Large intestine (tissue), 3 donors: ENCODE data around the gene CRB1. TPM values are rescaled to one million over a fixed set of nuclear protein-coding genes. Genes with fewer than 3 reads are reported as not detected.
A peak's percentile ranks its signal among the peaks of the same experiment; 100 is the strongest.

ENCODE experiments used
- DNase-seq, 2 donors: peaks; one replicate each; pipeline versions ENCODE4 v3.0.0 to v3.0.0-alpha.2; 2013
- H3K27ac ChIP-seq: one replicate; pipeline ENCODE4 v1.5.1; 2013; ENCODE audit warnings: low read length
- H3K27me3 ChIP-seq: 2 replicates; pipeline ENCODE4 v1.6.1; 2013; ENCODE audit warnings: low read length; ENCODE audit not compliant: control insufficient read depth, insufficient read depth
- H3K36me3 ChIP-seq: 2 replicates; pipeline ENCODE4 v1.6.1; 2013; ENCODE audit warnings: low read length; ENCODE audit not compliant: control insufficient read depth, insufficient read depth
- H3K4me1 ChIP-seq: one replicate; pipeline ENCODE4 v1.6.1; 2013; ENCODE audit warnings: low read length; ENCODE audit not compliant: control insufficient read depth, insufficient read depth
- H3K4me3 ChIP-seq: one replicate; pipeline ENCODE4 v1.5.1; 2013; ENCODE audit warnings: low read length
- H3K9me3 ChIP-seq: one replicate; pipeline ENCODE4 v1.6.1; 2013; ENCODE audit warnings: mild to moderate bottlenecking, low read depth, low read length, moderate library complexity; ENCODE audit not compliant: control insufficient read depth
- WGBS: methylation state at CpG from one replicate; pipeline ENCODE4 v1.1.5; 2013; ENCODE audit warnings: low lambda C conversion rate; ENCODE audit not compliant: insufficient coverage; 5-methylcytosine and 5-hydroxymethylcytosine counted together
- polyA plus RNA-seq: library from polyadenylated mRNA; unstranded; fragments of 120-200 nt; gene quantifications from one replicate; pipeline ENCODE4 v1.2.1, GENCODE V29; 2013

CRB1 gene
- polyA plus RNA-seq, 1 donor, result 0.28 TPM

- no peaks in the 10 kb centered on the region for H3K36me3 ChIP-seq
- H3K9me3 ChIP-seq, result no peaks in the 10 kb centered on the region
- H3K4me3 ChIP-seq, result no peak overlapping the region
- no peaks in the 10 kb centered on the region for H3K4me1 ChIP-seq
- H3K27ac ChIP-seq, result no peak overlapping the region
- H3K27me3 ChIP-seq, result no peaks in the 10 kb centered on the region
- DNase-seq, result no peak
These were observed 34.7 kb downstream of the CRB1 start for GRCh38 chr1:197302775-197303174.

- Histone ChIP-seq H3K4me1 (no peaks in the 10 kb centered on the region), H3K4me3 (no peak overlapping the region), H3K36me3 (no peaks in the 10 kb centered on the region), H3K9me3 (no peaks in the 10 kb centered on the region), H3K27me3 (no peaks in the 10 kb centered on the region), H3K27ac (no peak overlapping the region)
- no peak for DNase-seq
- 100% methylated on average over 1 of the region's 1 CpG for WGBS
These were observed 35.4 kb downstream of the CRB1 start for GRCh38 chr1:197303463-197303862.

GRCh38 chr1:197304638-197305200, 36.7 kb downstream of the CRB1 start:
- H3K27ac ChIP-seq, result no peak overlapping the region
- no peaks in the 10 kb centered on the region for H3K9me3 ChIP-seq
- WGBS, result 100% methylated on average over 1 of the region's 1 CpG
- H3K27me3 ChIP-seq, result no peaks in the 10 kb centered on the region
- no peak overlapping the region for H3K4me3 ChIP-seq
- no peak for DNase-seq
- H3K36me3 ChIP-seq, result no peaks in the 10 kb centered on the region
- H3K4me1 ChIP-seq, result no peaks in the 10 kb centered on the region

GRCh38 chr1:197305925-197306324, 37.9 kb downstream of the CRB1 start:
- Histone ChIP-seq H3K27ac (no peak overlapping the region), H3K36me3 (no peaks in the 10 kb centered on the region), H3K4me1 (no peaks in the 10 kb centered on the region), H3K9me3 (no peaks in the 10 kb centered on the region), H3K27me3 (no peaks in the 10 kb centered on the region), H3K4me3 (no peak overlapping the region)
- no peak for DNase-seq
- WGBS, result 30% methylated on average over 2 of the region's 2 CpGs

GRCh38 chr1:197306381-197307062, 38.5 kb downstream of the CRB1 start:
- Histone ChIP-seq H3K27me3 (no peaks in the 10 kb centered on the region), H3K36me3 (no peaks in the 10 kb centered on the region), H3K4me3 (no peak overlapping the region), H3K9me3 (no peaks in the 10 kb centered on the region), H3K27ac (no peak overlapping the region), H3K4me1 (no peaks in the 10 kb centered on the region)
- WGBS, result 29% methylated on average over 1 of the region's 2 CpGs
- DNase-seq, result no peak

- Histone ChIP-seq H3K4me3 (no peak overlapping the region), H3K27me3 (no peaks in the 10 kb centered on the region), H3K4me1 (no peaks in the 10 kb centered on the region), H3K27ac (peak overlapping the region; percentile 11), H3K9me3 (no peaks in the 10 kb centered on the region), H3K36me3 (no peaks in the 10 kb centered on the region)
- DNase-seq, result peak in 1 of 2 donors; percentile 11
These were observed 39.1 kb downstream of the CRB1 start for GRCh38 chr1:197307136-197307535.

- peak; percentile 10 to 39 for DNase-seq
These were observed 39.5 kb downstream of the CRB1 start for GRCh38 chr1:197307551-197307950.

GRCh38 chr1:197311081-197311480, 43.0 kb downstream of the CRB1 start:
- no peak overlapping the region for H3K27ac ChIP-seq
- H3K9me3 ChIP-seq, result no peaks in the 10 kb centered on the region
- H3K4me1 ChIP-seq, result no peaks in the 10 kb centered on the region
- 100% methylated on average over 3 of the region's 4 CpGs for WGBS
- H3K27me3 ChIP-seq, result no peaks in the 10 kb centered on the region
- H3K36me3 ChIP-seq, result no peaks in the 10 kb centered on the region
- H3K4me3 ChIP-seq, result no peak overlapping the region
- no peak for DNase-seq

More at GRCh38 chr1:197307551-197307950, 39.5 kb downstream of the CRB1 start:
- no peaks in the 10 kb centered on the region for H3K4me1 ChIP-seq
- no peaks in the 10 kb centered on the region for H3K36me3 ChIP-seq
- peak overlapping the region; percentile 11 for H3K27ac ChIP-seq
- H3K4me3 ChIP-seq, result no peak overlapping the region
- H3K9me3 ChIP-seq, result no peaks in the 10 kb centered on the region
- no peaks in the 10 kb centered on the region for H3K27me3 ChIP-seq
- WGBS, result no CpG with 5 or more reads among the region's 3 CpGs

GRCh38 chr1:197312163-197312562, 44.1 kb downstream of the CRB1 start:
- Histone ChIP-seq H3K27me3 (no peaks in the 10 kb centered on the region), H3K36me3 (no peaks in the 10 kb centered on the region), H3K27ac (no peak overlapping the region), H3K4me1 (no peaks in the 10 kb centered on the region), H3K9me3 (no peaks in the 10 kb centered on the region), H3K4me3 (no peak overlapping the region)
- no peak for DNase-seq
- WGBS, result no CpG with 5 or more reads among the region's 5 CpGs

GRCh38 chr1:197313713-197314112, 45.7 kb downstream of the CRB1 start:
- no peaks in the 10 kb centered on the region for H3K27me3 ChIP-seq
- no peak overlapping the region for H3K4me3 ChIP-seq
- no peak overlapping the region for H3K27ac ChIP-seq
- no peaks in the 10 kb centered on the region for H3K4me1 ChIP-seq
- DNase-seq, result no peak
- 8% methylated on average over 2 of the region's 5 CpGs for WGBS
- H3K36me3 ChIP-seq, result no peaks in the 10 kb centered on the region
- H3K9me3 ChIP-seq, result no peaks in the 10 kb centered on the region

GRCh38 chr1:197314682-197315081, 46.6 kb downstream of the CRB1 start:
- Histone ChIP-seq H3K9me3 (no peaks in the 10 kb centered on the region), H3K4me1 (no peaks in the 10 kb centered on the region), H3K36me3 (no peaks in the 10 kb centered on the region), H3K27me3 (no peaks in the 10 kb centered on the region), H3K27ac (no peak overlapping the region), H3K4me3 (no peak overlapping the region)
- peak; percentile 2 to 11 for DNase-seq
